ENCODE results near the gene NFIA.
A peak's percentile ranks its signal among the peaks of the same experiment; 100 is the strongest.

Gene NFIA

DNA sequence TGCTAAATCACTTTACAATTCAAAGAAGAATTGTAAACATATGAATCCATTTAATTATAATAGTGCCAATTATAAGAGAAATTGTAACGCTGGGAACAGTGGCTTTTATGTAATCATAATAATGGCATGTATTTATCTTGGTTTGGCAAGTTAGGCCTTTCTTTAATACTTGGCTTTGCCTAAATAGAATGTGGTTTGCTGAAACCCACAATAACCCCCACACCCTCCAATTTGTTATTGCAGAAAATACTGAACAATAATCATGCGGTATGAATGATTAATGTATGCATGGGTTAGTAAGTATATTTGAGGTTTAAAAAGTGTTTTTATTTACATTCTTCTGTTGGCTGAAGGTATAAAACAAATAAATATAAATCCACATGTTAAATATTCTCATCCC lies 138.2 kb downstream of the NFIA start:
- peaks cover 18% of the 10 kb centered on the region for H3K4me1 Mint-ChIP-seq
- H3K27ac Mint-ChIP-seq, result no peak overlapping the region
- TF ChIP-seq CTCF (IDR thresholded peaks at IDR 0.05; ENCODE audit: unreplicated experiment in 3 of 3), result no peak
- H3K36me3 Mint-ChIP-seq (ENCODE audit: low read depth), result peaks cover 12% of the 10 kb centered on the region
- no peaks in the 10 kb centered on the region for H3K27me3 Mint-ChIP-seq (ENCODE audit: low read depth)
- H3K9me3 Mint-ChIP-seq, result no peaks in the 10 kb centered on the region
- H3K4me3 Mint-ChIP-seq, result no peak overlapping the region

DNA sequence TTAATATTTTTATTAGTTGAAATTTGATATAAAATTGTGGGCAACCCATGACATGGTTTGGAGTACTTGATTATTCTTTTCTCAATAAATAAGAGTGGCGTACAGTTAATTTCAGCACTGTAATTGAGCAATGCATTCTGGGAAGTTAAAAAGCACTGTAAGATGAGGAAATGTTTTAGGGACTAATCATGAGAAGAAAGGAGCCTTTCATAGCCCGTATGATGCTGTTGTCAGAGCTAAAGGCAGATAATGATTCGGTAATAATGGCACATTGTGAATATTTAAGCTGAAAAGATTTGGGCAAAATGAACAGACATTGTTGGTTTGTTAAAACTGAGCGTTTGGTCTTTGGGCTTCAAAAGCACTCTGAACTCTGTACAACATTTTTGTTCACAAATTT lies 139.3 kb downstream of the NFIA start:
- no peak for TF ChIP-seq CTCF (IDR thresholded peaks at IDR 0.05; ENCODE audit: unreplicated experiment in 3 of 3)
- Mint-ChIP-seq H3K4me3 (no peak overlapping the region), H3K36me3 (ENCODE audit: low read depth) (peaks cover 12% of the 10 kb centered on the region), H3K27me3 (ENCODE audit: low read depth) (no peaks in the 10 kb centered on the region), H3K27ac (peak overlapping the region in 2 of 3 experiments; percentile 60 to 73), H3K9me3 (no peaks in the 10 kb centered on the region), H3K4me1 (peaks cover 23% of the 10 kb centered on the region)

DNA sequence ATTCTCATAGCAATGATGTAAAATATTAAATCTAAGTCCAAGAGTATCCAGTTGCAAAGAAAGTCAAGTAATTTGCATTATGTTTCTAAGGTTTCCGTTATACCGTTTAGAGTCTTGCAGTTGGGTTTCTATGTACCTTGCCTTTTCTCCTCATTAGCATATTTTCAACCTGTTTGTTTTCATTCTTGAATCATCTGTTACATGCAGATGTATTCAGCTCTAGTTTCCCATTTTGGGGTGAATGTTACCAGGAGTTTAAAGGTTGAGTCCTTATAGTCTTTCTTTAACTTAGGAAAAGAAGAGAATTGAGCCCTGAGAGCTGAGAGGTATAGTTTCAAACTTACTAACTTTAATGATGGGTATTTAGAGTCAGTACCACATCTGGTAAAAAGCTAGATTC lies 139.9 kb downstream of the NFIA start:
- no peaks in the 10 kb centered on the region for H3K27me3 Mint-ChIP-seq (ENCODE audit: low read depth)
- H3K9me3 Mint-ChIP-seq, result no peaks in the 10 kb centered on the region
- peaks cover 12% of the 10 kb centered on the region for H3K36me3 Mint-ChIP-seq (ENCODE audit: low read depth)
- peak overlapping the region in 2 of 3 experiments; percentile 60 to 73 for H3K27ac Mint-ChIP-seq
- TF ChIP-seq CTCF (IDR thresholded peaks at IDR 0.05; ENCODE audit: unreplicated experiment in 3 of 3), result no peak
- no peak overlapping the region for H3K4me3 Mint-ChIP-seq
- peaks cover 24% of the 10 kb centered on the region for H3K4me1 Mint-ChIP-seq

DNA sequence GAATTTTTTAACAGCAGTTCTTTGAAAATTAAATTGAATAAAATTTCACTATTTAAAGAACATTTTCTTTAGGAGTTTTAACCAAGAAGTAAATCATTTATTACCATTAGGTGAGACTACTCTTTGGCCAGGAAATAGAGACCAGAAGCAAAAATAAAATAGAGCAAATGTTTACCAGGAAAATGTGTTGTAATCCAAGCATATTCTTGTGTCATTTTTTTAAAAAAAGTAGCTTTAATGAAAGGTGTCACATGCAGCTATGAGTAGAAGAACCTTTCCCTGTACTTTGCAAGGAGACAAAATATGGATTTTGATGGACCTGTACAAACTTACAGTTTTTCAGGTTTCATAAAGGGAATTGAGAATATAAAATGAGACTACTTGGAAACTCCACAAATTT lies 140.8 kb downstream of the NFIA start:
- Mint-ChIP-seq H3K36me3 (ENCODE audit: low read depth) (peaks cover 6% of the 10 kb centered on the region), H3K4me1 (peaks cover 32% of the 10 kb centered on the region), H3K9me3 (no peaks in the 10 kb centered on the region), H3K27me3 (ENCODE audit: low read depth) (no peaks in the 10 kb centered on the region), H3K27ac (no peak overlapping the region), H3K4me3 (no peak overlapping the region)
- TF ChIP-seq CTCF (IDR thresholded peaks at IDR 0.05; ENCODE audit: unreplicated experiment in 3 of 3), result no peak

GRCh38 chr1:61224609-61225008 lies 142.2 kb downstream of the NFIA start:
- no peaks in the 10 kb centered on the region for H3K9me3 Mint-ChIP-seq
- TF ChIP-seq CTCF (IDR thresholded peaks at IDR 0.05; ENCODE audit: unreplicated experiment in 3 of 3), result no peak
- no peak overlapping the region for H3K4me3 Mint-ChIP-seq
- peaks cover 35% of the 10 kb centered on the region for H3K4me1 Mint-ChIP-seq
- H3K36me3 Mint-ChIP-seq (ENCODE audit: low read depth), result peaks cover 4% of the 10 kb centered on the region
- H3K27ac Mint-ChIP-seq, result peak overlapping the region; percentile 23 to 66 (median 62)
- H3K27me3 Mint-ChIP-seq (ENCODE audit: low read depth), result no peaks in the 10 kb centered on the region

DNA sequence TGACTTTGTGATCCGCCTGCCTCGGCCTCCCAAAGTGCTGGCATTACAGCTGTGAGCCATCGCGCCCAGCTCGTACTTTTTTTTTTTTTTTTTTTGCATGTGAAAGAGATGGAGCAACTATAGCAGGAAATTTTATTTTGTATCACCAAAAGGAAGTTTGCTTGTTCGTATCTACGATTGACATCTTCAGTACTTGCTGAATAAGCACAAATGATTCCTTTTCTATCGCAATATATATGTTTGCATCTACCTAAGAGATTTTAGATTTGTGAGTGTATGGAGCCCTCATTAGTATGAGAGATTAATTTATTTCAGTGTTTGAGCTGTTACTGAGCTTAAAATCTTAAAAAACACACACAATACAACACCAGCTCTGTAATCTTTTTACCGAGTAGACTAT lies 143.1 kb downstream of the NFIA start:
- no peak overlapping the region for H3K27ac Mint-ChIP-seq
- peaks cover 38% of the 10 kb centered on the region for H3K4me1 Mint-ChIP-seq
- H3K27me3 Mint-ChIP-seq (ENCODE audit: low read depth), result no peaks in the 10 kb centered on the region
- no peak for TF ChIP-seq CTCF (IDR thresholded peaks at IDR 0.05; ENCODE audit: unreplicated experiment in 3 of 3)
- H3K36me3 Mint-ChIP-seq (ENCODE audit: low read depth), result no peaks in the 10 kb centered on the region
- no peak overlapping the region for H3K4me3 Mint-ChIP-seq
- no peaks in the 10 kb centered on the region for H3K9me3 Mint-ChIP-seq

Data from nephron (organoid).